Osteoblast (primary cell): ENCODE results near the gene PITPNM1. TPM values are rescaled to one million over a fixed set of nuclear protein-coding genes. Genes with fewer than 3 reads are reported as not detected.
"Not testable (repeated sequence)": the region's sequence is repeated elsewhere in the genome, so short reads cannot be mapped to it uniquely, and the experiment has no call there.

Source experiments
- DNase-seq: peaks from one replicate; pipeline ENCODE4 v3.0.0; 2011; ENCODE audit warnings: low spot score, mixed read lengths; ENCODE audit not compliant: insufficient read length; ENCODE audit errors: missing footprints
- H2AFZ ChIP-seq: 2 replicates; pipeline ENCODE4 v1.6.0; 2011; ENCODE audit warnings: mild to moderate bottlenecking, low read length
- H3K27ac ChIP-seq: 2 replicates; pipeline ENCODE4 v1.5.1; 2011; ENCODE audit warnings: mild to moderate bottlenecking, low read depth, low read length, moderate library complexity
- H3K27me3 ChIP-seq: 2 replicates; pipeline ENCODE4 v1.6.0; 2012; ENCODE audit warnings: mild to moderate bottlenecking, control low read depth, inconsistent platforms, low read length, moderate library complexity; ENCODE audit not compliant: insufficient read depth
- H3K36me3 ChIP-seq: 2 replicates; pipeline ENCODE4 v1.5.1; 2011; ENCODE audit warnings: mild to moderate bottlenecking, low read length, control low read depth, moderate library complexity; ENCODE audit not compliant: insufficient read depth
- H3K4me1 ChIP-seq: 2 replicates; pipeline ENCODE4 v1.5.1; 2011; ENCODE audit warnings: mild to moderate bottlenecking, low read length, control low read depth, moderate library complexity; ENCODE audit not compliant: insufficient read depth
- H3K4me2 ChIP-seq: 2 replicates; pipeline ENCODE4 v1.6.0; 2011; ENCODE audit warnings: mild to moderate bottlenecking, low read length; ENCODE audit not compliant: insufficient read depth
- H3K4me3 ChIP-seq: fragments of 200-600 bp; sonication (generic); 3 replicates; pipeline ENCODE4 v1.5.1; 2012; ENCODE audit warnings: mild to moderate bottlenecking, low read length, inconsistent platforms; ENCODE audit not compliant: insufficient read depth
- H3K79me2 ChIP-seq: 2 replicates; pipeline ENCODE4 v1.6.0; 2012; ENCODE audit warnings: mild to moderate bottlenecking, low read length, control low read depth, inconsistent platforms; ENCODE audit not compliant: insufficient read depth
- H3K9me3 ChIP-seq: 2 replicates; pipeline ENCODE4 v1.5.1; 2011; ENCODE audit warnings: low read depth, low read length, control low read depth
- H4K20me1 ChIP-seq: 2 replicates; pipeline ENCODE4 v1.6.0; 2012; ENCODE audit warnings: mild to moderate bottlenecking, low read length, control low read depth; ENCODE audit not compliant: insufficient read depth
- CTCF ChIP-seq: IDR thresholded peaks from 2 replicates; pipeline ENCODE4 v1.5.1; 2011; ENCODE audit warnings: mild to moderate bottlenecking, low read depth, low read length, moderate library complexity; ENCODE audit errors: extremely low read depth
- total RNA-seq: library from RNA; depleted of rRNA; stranded (reverse); fragments of >200 nt; gene quantifications from 2 replicates; pipeline ENCODE4 v1.2.3, GENCODE V29; 2012

The PITPNM1 gene
- total RNA-seq, 1 donor = 14.1 TPM

- Histone ChIP-seq H3K4me1 (no peaks in the 10 kb centered on the region), H3K27ac (no peak overlapping the region)
- peak; percentile 76 for DNase-seq
These were observed 15.1 kb downstream of the PITPNM1 start for GRCh38 chr11:67489885-67490726.

GRCh38 chr11:67489203-67489884 is 15.8 kb downstream of the PITPNM1 start:
- Histone ChIP-seq H3K36me3 (peaks cover 11% of the 10 kb centered on the region), H2AFZ (no peak overlapping the region)
- no peak for TF ChIP-seq CTCF

More at GRCh38 chr11:67489885-67490726, 15.1 kb downstream of the PITPNM1 start:
- H3K79me2 ChIP-seq = peaks cover 8% of the 10 kb centered on the region
- no peak overlapping the region for H2AFZ ChIP-seq
- no peak overlapping the region for H3K4me3 ChIP-seq
- H3K4me2 ChIP-seq = no peak overlapping the region
- H4K20me1 ChIP-seq = peaks cover 10% of the 10 kb centered on the region
- no peaks in the 10 kb centered on the region for H3K9me3 ChIP-seq
- H3K36me3 ChIP-seq = peaks cover 11% of the 10 kb centered on the region
- no peak for TF ChIP-seq CTCF
- H3K27me3 ChIP-seq = no peaks in the 10 kb centered on the region

GRCh38 chr11:67486481-67487195 is 18.5 kb downstream of the PITPNM1 start:
- Histone ChIP-seq H3K4me3 (no peak overlapping the region), H3K79me2 (peaks cover 25% of the 10 kb centered on the region), H3K36me3 (peaks cover 8% of the 10 kb centered on the region), H4K20me1 (peaks cover 12% of the 10 kb centered on the region), H3K9me3 (no peaks in the 10 kb centered on the region), H3K4me2 (no peak overlapping the region), H3K27ac (no peak overlapping the region), H3K27me3 (no peaks in the 10 kb centered on the region), H2AFZ (no peak overlapping the region), H3K4me1 (peaks cover 7% of the 10 kb centered on the region)
- DNase-seq = peak; percentile 71
- TF ChIP-seq CTCF = no peak

More at GRCh38 chr11:67489203-67489884, 15.8 kb downstream of the PITPNM1 start:
- H3K9me3 ChIP-seq = no peaks in the 10 kb centered on the region
- H3K4me3 ChIP-seq = no peak overlapping the region
- H3K4me1 ChIP-seq = no peaks in the 10 kb centered on the region
- no peak overlapping the region for H3K27ac ChIP-seq
- H3K27me3 ChIP-seq = no peaks in the 10 kb centered on the region
- peaks cover 14% of the 10 kb centered on the region for H3K79me2 ChIP-seq
- DNase-seq = peak; percentile 82
- no peak overlapping the region for H3K4me2 ChIP-seq
- peaks cover 12% of the 10 kb centered on the region for H4K20me1 ChIP-seq

GRCh38 chr11:67485873-67486361 is 19.2 kb downstream of the PITPNM1 start:
- not testable (repeated sequence) for H3K9me3 ChIP-seq, H3K4me1 ChIP-seq, H3K27me3 ChIP-seq, H2AFZ ChIP-seq, H3K27ac ChIP-seq, H3K4me3 ChIP-seq, H3K4me2 ChIP-seq, H3K36me3 ChIP-seq
- DNase-seq = peak; percentile 74
- Histone ChIP-seq H3K79me2 (peaks cover 25% of the 10 kb centered on the region), H4K20me1 (peaks cover 12% of the 10 kb centered on the region)
